ENCODE results near the gene FCGR3A. TPM values are rescaled to one million over a fixed set of nuclear protein-coding genes. Genes with fewer than 3 reads are reported as not detected.
"Not testable (repeated sequence)": the region's sequence is repeated elsewhere in the genome, so short reads cannot be mapped to it uniquely, and the experiment has no call there.

The FCGR3A gene
- total RNA-seq, 1 experiment from 2014 or later = not detected

- in situ Hi-C loops (cut with HindIII; ENCODE audit: low pct_unique_long_range_greater_than_20kb, low sequenced_read_pairs); DNase-seq (ENCODE audit: low read depth, low spot score): not testable (repeated sequence)
These were observed 12.8 kb upstream of the FCGR3A start for GRCh38 chr1:161562441-161562840.

GRCh38 chr1:161560960-161561715 is 11.5 kb upstream of the FCGR3A start:
- peak; percentile 39 for DNase-seq (ENCODE audit: low read depth, low spot score)
- in situ Hi-C loops (cut with HindIII; ENCODE audit: low pct_unique_long_range_greater_than_20kb, low sequenced_read_pairs) = not testable (repeated sequence)

- DNase-seq (ENCODE audit: low read depth, low spot score); in situ Hi-C loops (cut with HindIII; ENCODE audit: low pct_unique_long_range_greater_than_20kb, low sequenced_read_pairs): not testable (repeated sequence)
These were observed 8.2 kb upstream of the FCGR3A start for GRCh38 chr1:161557506-161558450.

GRCh38 chr1:161556990-161557389 is 7.4 kb upstream of the FCGR3A start:
- in situ Hi-C loops (cut with HindIII; ENCODE audit: low pct_unique_long_range_greater_than_20kb, low sequenced_read_pairs); DNase-seq (ENCODE audit: low read depth, low spot score): not testable (repeated sequence)

- not testable (repeated sequence) for DNase-seq (ENCODE audit: low read depth, low spot score)
These were observed 6.5 kb upstream of the FCGR3A start for GRCh38 chr1:161556143-161556542.

GRCh38 chr1:161554815-161555417 is 5.3 kb upstream of the FCGR3A start:
- DNase-seq (ENCODE audit: low read depth, low spot score); in situ Hi-C loops (cut with HindIII; ENCODE audit: low pct_unique_long_range_greater_than_20kb, low sequenced_read_pairs): not testable (repeated sequence)

More at GRCh38 chr1:161556143-161556542, 6.5 kb upstream of the FCGR3A start:
- in situ Hi-C loops (cut with HindIII; ENCODE audit: low pct_unique_long_range_greater_than_20kb, low sequenced_read_pairs) = not testable (repeated sequence)

- DNase-seq (ENCODE audit: low read depth, low spot score); in situ Hi-C loops (cut with HindIII; ENCODE audit: low pct_unique_long_range_greater_than_20kb, low sequenced_read_pairs): not testable (repeated sequence)
These were observed 4.7 kb upstream of the FCGR3A start for GRCh38 chr1:161554340-161554739.

- DNase-seq (ENCODE audit: low read depth, low spot score); in situ Hi-C loops (cut with HindIII; ENCODE audit: low pct_unique_long_range_greater_than_20kb, low sequenced_read_pairs): not testable (repeated sequence)
These were observed 4.0 kb upstream of the FCGR3A start for GRCh38 chr1:161553631-161554030.

- DNase-seq (ENCODE audit: low read depth, low spot score); in situ Hi-C loops (cut with HindIII; ENCODE audit: low pct_unique_long_range_greater_than_20kb, low sequenced_read_pairs): not testable (repeated sequence)
These were observed 1.3 kb upstream of the FCGR3A start for GRCh38 chr1:161550942-161551341.

- in situ Hi-C loops (cut with HindIII; ENCODE audit: low pct_unique_long_range_greater_than_20kb, low sequenced_read_pairs); DNase-seq (ENCODE audit: low read depth, low spot score): not testable (repeated sequence)
These were observed 740 bp downstream of the FCGR3A start for GRCh38 chr1:161548749-161549406.

- in situ Hi-C loops (cut with HindIII; ENCODE audit: low pct_unique_long_range_greater_than_20kb, low sequenced_read_pairs) = not testable (repeated sequence)
These were observed 1.4 kb downstream of the FCGR3A start for GRCh38 chr1:161547995-161548741.

GRCh38 chr1:161545005-161545731 is 4.5 kb downstream of the FCGR3A start:
- in situ Hi-C loops (cut with HindIII; ENCODE audit: low pct_unique_long_range_greater_than_20kb, low sequenced_read_pairs); DNase-seq (ENCODE audit: low read depth, low spot score): not testable (repeated sequence)

More at GRCh38 chr1:161547995-161548741, 1.4 kb downstream of the FCGR3A start:
- DNase-seq (ENCODE audit: low read depth, low spot score) = not testable (repeated sequence)

GRCh38 chr1:161543125-161543524 is 6.5 kb downstream of the FCGR3A start:
- in situ Hi-C loops (cut with HindIII; ENCODE audit: low pct_unique_long_range_greater_than_20kb, low sequenced_read_pairs); DNase-seq (ENCODE audit: low read depth, low spot score): not testable (repeated sequence)

- DNase-seq (ENCODE audit: low read depth, low spot score); in situ Hi-C loops (cut with HindIII; ENCODE audit: low pct_unique_long_range_greater_than_20kb, low sequenced_read_pairs): not testable (repeated sequence)
These were observed 7.5 kb downstream of the FCGR3A start for GRCh38 chr1:161542091-161542559.

- DNase-seq (ENCODE audit: low read depth, low spot score); in situ Hi-C loops (cut with HindIII; ENCODE audit: low pct_unique_long_range_greater_than_20kb, low sequenced_read_pairs): not testable (repeated sequence)
These were observed 9.1 kb downstream of the FCGR3A start for GRCh38 chr1:161540570-161540960.

Data from SK-MEL-5 (cell line).